CD4-positive, alpha-beta T cell treated with Interferon alpha-2 for 1 hour (primary cell): ENCODE measurements around the gene DVL1.
A peak's percentile ranks its signal among the peaks of the same experiment; 100 is the strongest.

Experiments
- DNase-seq, 2 donors: peaks; one replicate each; pipeline ENCODE4 v3.0.0-alpha.2; 2020 to 2022

Gene DVL1

DNA sequence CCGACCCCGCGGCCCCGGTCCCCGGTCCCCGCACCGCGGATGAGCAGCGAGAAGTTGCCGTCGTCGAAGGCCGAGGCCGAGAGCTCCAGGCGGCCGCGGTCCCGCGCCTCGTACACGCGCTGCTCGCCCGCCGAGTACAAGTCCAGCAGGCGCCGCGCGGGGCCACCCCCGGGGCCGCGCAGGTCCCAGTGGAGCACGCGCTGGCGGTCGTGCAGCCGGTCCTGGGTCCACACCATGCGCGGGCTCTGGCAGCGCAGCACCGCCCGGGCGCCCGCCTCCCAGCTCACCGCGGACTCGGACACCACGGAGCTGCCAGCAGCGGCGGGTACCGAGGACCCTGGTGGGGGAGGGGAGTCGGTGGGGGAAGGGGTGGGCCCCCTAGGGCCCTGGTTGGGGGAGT lies 6.2 kb upstream of the DVL1 start:
- no peak for DNase-seq

- DNase-seq, result peak in 1 of 2 donors; percentile 33
Measured at GRCh38 chr1:1354271-1355247, 5.3 kb upstream of the DVL1 start.

DNA sequence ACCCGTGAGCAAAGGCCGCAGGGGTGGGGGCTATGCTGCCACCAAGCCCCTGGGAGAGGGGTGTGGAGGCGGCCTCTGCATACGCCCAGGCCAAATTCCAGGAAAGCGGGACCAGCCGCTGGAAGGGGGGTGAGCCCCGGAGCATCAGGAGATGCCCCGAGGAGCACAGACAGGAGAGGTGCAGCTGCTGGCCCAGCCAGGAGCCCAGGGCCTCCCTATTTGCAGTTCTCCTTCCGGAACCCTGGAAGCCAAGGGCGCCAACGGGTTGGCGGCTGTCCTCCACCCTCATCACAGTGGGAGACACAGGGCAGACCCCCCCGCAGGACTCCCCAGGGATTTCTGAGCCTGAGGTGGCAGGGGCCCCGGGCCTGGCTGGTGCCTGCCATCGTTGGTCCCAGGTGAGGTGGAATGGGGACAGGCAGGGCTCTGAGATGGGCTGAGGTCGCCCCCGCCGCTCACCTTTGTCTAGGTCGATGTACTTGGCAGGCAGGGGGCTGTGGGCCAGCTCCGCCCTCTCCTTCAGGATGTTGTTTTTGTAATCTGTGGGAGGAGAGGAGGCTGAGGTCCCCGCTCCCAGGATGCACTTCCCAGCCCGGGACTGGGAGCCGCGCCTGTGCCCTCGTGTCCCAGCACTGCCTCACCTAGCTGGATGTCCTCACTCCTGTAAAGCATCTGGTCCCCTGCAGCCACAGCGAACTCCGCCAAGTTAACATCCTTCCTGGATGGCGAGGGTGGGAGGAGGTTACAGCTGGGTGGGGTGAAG lies 4.4 kb upstream of the DVL1 start:
- no peak for DNase-seq

- DNase-seq, result no peak
Measured at GRCh38 chr1:1352786-1353388, 3.7 kb upstream of the DVL1 start.

DNA sequence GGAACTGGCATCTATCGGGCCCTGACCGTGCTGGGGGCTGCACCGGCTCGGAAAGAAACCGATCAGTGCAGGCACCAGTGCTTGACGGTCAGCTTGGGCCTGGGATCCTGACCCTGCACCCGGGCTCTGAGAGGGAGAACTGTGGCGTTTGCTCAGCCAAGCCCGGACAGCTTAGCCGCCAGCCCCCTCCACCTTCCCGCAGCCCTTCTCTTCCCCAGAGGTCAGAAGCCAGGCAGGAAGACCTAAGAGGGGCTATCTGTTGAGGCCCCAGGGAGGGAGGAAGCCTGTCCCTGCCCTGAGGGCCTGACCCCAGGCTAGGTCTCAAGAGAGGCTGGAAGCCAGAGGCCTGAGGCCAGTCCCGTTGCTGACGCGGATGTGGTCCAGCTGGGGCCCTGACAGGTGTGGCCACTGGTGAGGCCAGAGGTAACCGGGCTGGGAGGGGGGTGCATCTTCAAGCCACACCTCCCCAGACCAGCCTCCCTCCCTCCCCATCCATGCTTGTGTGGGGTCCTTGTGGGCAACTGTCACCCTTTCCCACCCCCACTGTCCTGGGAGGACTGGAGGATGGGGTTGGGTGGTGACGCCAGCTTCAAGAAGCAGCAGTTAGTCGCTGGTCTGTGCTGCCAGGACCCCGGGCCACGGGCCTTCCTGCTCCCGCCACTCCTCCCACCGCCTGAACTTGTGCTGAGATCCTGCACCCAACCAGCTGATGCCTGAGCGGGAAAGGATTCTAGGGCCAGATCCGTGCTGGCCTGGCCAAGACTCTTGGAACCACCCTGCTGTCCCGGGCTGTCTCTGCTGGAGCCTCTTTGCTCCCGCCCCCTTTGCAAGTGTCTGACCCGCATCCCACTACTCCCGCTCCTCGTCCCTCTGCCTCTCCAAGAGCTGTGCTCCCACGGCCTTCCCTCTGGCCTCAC lies 2.6 kb upstream of the DVL1 start:
- no peak for DNase-seq

DNA sequence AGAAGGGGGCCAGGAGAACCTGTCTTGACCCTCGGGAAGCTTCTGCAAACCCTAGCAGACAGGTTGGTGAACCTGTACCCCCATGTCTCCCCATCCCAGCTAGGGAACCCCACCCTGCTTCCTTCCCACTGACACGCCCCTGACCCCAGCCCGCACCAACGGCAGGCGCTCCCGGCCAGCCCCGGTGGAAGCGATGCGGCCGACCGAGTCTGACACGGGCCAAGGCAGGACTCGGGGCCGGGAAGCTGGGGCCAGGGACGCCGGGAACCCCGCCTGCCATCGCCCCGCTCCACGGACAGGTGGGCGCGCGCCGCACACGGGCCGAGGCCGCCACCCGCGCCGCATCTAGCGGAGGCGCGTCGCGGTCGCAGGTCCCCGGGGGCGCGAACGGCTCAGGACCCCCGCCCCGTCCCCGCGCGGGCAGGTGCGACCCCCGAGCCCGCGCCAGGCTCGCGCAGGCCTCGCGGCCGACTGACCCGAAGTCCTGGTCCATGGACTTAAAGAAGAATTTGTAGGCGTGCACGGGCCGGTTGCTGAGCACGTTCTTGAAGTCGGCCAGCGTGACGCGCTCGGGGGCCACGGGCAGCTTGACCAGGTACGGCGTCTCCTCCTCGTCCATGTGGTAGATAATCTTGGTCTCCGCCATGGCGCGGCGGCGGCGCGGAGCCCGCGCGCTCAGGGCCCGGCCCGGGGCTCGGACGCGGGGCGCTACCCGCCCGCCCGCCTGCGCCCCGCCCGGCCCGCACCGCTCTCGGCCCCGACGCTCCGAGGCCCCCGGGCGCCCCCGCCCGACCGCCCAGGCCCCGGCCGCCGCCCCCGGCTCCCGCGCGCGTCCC lies 580 bp downstream of the DVL1 start:
- no peak for DNase-seq

DNA sequence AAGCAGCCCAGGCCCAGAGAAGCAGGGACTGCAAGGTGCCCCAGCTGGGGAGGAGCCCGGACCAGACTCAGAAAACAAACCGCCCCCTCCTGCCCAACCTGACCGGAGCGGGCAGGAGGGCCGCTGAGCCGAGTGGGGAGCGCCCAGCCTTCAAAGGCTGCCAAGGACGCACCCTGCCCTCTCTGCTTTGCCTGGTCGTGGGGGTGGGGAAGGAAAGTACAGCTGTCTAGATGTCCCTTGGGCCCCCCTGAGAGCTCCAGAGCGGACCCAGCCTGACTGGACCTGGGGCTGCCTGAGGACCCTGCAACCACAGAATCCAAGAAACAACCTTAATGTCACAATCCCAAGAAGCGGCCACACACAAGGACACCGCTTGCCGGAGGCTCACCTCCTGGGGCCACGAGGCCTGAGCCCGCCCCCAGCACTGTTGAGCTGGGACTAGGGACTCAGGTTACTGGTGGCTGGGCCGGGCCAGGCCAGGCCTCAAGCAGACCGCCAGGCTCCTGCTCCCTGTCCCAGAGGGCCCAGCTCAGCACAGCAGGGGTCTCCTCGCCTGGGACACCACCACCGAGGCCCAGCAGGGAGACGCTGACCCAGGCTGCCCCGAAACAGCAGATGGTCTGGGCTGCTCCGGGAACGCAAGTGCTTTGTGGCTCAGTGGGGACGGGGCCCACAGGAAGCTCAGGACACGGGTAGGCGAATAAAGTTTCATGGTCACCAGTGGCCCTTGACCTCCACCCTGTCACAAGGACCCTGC lies 1.4 kb downstream of the DVL1 start:
- no peak for DNase-seq

- no peak for DNase-seq
Measured at GRCh38 chr1:1347026-1347595, 2.1 kb downstream of the DVL1 start.

DNA sequence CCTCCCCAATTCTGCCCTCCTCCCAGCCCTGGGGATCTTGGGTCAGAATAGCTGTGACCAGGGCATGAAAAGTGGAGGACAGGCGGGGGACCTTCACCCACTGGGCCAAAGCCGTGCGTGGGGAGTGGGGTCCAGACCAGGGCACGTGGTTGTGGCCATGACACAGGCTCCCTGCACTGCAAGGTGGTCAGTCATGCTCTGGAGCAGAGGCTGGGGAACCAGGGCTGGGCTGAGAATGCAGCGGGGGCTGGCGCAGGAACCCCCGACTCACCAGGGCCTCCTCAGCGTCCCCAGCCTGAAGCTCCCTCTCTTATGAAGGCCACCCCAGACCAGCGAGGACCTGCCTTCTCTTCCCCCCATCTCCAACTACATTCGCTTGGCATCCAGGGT lies 2.7 kb downstream of the DVL1 start:
- DNase-seq, result no peak

GRCh38 chr1:1345860-1346500 lies 3.2 kb downstream of the DVL1 start:
- DNase-seq, result no peak

GRCh38 chr1:1345384-1345783 lies 3.8 kb downstream of the DVL1 start:
- DNase-seq, result no peak

DNA sequence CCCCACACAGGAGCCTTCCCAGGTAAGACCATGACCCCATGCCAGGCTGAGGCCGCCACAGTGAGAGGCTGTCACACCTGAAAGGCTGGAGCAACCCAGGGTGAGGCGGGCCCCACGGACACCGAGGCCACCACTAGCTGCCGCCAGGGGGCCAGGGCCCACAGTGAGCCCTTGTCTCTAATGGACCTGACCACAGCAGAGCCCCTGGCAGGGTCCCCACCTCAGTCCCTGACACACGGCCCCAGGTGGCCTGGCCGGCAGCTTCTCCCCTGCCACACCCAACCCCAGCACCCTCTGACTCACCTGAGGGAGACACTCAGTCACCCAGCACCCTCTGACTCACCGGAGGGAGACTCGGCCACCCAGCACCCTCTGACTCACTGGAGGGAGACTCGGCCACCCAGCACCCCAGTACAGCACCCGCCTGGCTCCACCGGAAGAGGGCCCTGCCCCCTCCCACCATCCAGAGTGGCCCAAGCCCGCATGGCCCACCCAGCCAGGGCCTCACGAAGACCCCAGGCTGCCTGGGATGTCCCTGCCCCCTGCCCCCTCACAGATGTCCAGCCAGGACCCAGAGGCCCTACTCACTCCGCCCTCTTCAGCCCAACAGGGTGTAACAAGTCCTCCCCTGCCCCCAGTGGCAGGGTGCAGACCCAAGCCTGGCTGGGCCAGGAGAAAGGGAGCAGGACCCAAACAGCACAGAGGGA lies 4.4 kb downstream of the DVL1 start:
- DNase-seq, result no peak

DNA sequence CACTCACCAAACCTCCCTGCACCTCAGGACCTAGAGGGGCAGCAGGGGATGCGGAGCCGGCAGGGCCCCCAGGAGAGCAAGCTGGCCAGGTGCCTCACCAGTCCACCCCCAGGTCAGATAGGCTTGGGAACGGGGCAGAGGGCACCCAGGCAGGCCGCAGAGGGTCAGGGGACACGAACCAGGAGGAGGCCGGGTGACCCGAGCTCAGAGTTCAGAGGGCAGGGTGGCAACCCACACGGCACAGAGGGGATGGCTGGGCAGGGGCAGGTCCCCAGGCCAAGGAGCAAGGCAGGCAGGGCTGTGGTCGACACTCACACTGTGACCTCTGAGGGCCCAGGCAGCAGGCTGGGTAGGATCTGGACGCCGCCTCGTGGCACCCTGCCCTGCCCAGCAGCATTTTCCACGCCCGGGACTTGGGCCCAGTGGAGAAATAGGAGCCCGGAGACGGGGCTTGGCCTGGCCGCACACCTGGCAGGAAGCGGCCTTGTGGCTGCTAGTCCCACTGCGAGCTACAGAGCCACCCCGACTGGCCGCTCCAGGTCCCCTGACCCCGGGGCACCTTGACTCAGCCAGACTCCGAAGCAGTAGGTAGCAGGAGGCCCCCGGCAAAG lies 5.3 kb downstream of the DVL1 start:
- DNase-seq, result no peak

GRCh38 chr1:1342584-1343115 lies 6.6 kb downstream of the DVL1 start:
- no peak for DNase-seq

- no peak for DNase-seq
Measured at GRCh38 chr1:1342061-1342562, 7.1 kb downstream of the DVL1 start.

GRCh38 chr1:1341549-1342021 lies 7.6 kb downstream of the DVL1 start:
- no peak for DNase-seq

GRCh38 chr1:1340791-1341548 lies 8.2 kb downstream of the DVL1 start:
- no peak for DNase-seq
